IPS DF 19.7 (cell line): Measurements from ENCODE around the gene TMEM92.
"Not testable (repeated sequence)": the region's sequence is repeated elsewhere in the genome, so short reads cannot be mapped to it uniquely, and the experiment has no call there.

Experiments
- DNase-seq: peaks from one replicate; pipeline ENCODE4 v3.0.0-alpha.2; 2013; ENCODE audit warnings: low read depth, low spot score

The TMEM92 gene

GRCh38 chr17:50300824-50301223 lies 26.6 kb downstream of the TMEM92 start:
- DNase-seq: not testable (repeated sequence)

DNA sequence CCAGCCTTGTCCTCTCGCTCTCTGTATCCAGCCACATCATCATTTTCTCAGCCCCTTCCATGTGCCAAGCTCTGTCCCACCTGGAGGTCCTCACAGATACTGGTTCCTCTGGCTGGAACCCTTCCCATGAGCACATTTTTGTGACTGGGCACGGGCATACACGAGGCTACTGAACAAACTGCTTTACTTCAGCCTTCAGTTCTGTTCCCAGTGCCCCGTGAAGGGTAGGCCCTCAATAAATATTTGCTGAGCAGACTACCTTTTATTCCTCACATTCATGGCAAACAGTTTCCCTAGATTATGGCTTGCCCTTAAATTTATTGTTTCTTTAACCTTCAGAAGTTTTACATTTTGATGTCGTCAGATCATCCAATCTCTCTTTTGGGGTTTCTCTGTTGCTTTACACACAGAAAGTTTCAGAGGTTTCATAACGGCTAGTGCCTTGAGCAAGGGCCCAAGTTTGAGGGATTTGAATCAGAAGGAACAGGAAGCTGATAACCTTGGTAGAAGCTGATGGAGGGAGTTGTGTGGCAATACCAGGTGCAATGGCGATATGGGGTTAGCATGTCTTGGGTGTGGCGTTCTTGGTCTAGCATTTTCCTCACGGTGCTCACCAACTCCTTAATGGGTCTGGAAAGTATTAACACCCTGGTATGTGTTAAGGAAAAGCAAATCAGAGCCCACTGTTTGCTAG lies 27.8 kb downstream of the TMEM92 start:
- no peak for DNase-seq

DNA sequence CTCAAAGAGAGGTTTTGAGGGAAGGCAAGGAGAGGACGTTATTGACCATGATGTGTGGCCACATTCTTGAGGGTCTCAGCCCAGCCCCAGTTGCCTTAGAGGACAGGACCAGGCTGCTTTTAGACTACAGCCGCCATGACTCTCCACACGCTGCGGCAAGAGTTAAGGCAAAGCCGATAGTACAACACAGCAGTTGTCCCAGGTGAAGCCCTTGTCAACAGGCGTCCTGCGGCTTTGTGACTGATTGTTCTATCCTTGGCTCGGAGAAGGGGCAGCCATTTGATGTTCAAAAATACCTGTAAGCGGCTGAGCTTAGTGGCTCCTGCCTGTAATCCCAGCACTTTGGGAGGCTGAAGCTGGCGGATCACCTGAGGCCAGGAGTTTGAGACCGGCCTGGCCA lies 28.8 kb downstream of the TMEM92 start:
- no peak for DNase-seq

GRCh38 chr17:50303596-50303995 lies 29.3 kb downstream of the TMEM92 start:
- no peak for DNase-seq

DNA sequence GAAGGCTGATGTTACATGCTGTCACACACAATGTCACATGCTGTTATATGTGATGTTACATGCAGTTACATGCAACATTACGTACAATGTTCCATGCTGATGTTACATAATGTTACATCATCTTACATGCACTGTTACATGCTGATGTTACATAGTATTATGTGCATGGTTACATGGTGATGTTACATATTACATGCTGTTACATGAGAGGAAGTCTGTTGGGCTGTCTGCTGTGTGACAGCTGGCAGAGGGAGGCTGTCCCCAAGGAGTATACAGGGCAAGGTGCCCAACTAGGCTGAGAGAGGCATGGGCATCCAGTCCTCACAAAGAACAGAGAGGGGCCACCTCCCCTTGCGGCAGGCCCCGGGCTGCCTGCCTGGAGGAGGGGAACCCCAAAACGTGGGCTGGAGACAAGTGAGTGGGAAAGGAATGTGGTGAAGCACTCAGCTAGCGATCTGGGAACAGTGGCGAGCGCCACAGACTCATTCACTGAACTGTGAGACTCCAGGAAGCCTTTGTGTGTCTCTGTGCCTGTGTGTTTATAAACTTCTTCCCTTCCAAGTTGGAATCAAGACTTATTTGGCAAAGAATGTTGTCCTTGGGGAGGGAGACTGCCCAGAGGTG lies 30.6 kb downstream of the TMEM92 start:
- no peak for DNase-seq

GRCh38 chr17:50307654-50308053 lies 33.4 kb downstream of the TMEM92 start:
- DNase-seq: no peak

DNA sequence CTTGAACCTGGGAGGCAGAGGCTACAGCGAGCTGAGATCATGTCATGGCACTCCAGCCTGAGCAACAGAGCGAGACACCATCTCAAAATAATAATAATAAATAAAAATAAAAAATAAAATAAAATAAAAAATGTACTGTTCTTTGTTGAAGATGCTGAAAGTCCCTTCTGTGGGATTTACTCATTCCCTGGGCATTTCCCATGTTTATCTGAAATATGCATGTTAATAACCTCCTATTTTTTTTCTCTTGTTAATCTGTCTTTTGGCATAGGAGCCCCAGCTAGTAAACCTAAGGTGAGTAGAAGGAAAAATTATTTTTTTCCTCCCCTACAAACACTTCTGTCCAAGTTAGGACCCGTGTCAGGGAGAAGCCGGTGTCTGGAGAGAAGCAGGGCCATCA lies 34.4 kb downstream of the TMEM92 start:
- no peak for DNase-seq

DNA sequence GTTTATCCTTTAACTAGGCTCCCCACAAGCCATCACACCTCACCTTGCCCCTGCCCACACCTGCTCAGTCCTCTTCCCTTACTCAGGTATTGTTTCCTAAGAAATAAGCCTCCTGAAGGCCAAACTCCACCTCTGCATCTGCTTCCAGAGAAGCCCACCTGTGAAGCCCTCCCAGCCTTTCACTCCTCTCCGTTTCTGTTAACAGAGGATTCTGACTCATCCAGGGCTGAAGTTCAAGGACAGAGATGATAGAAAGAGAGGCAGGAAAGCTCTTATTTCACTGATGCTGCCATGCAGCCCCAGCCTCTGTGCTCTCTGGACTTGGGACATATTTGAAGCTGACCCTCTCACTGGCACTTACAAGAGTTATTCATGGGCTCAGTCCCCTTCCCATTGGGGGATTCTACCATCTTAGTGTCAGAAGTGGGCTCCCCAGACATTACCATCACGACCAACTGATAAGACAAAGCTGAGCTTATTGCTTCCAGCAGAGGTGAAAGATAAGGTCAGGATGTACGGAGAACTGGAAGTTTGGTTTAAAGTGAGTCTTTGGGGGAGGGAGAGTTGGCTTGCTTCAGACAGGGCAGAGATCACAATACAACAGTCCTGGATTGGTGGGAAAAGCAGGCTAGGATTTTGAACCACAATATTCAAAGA lies 36.3 kb downstream of the TMEM92 start:
- no peak for DNase-seq

DNA sequence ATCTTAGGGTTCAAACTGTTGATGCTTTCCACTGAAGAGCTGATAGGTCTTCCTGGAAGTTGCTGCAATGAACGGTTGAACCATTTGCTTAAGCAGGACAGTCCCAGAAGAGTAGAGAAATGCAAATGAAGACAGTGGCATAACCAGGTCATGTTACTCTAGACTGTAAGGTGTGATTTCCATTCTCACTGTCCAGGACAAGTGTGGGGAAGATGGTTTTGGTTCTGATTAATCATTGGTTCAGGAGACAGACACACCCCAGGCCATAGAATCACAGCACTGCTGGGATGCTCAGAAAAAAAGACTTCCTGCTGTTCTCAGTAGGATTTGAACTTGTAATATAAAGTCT lies 36.8 kb downstream of the TMEM92 start:
- DNase-seq: no peak

DNA sequence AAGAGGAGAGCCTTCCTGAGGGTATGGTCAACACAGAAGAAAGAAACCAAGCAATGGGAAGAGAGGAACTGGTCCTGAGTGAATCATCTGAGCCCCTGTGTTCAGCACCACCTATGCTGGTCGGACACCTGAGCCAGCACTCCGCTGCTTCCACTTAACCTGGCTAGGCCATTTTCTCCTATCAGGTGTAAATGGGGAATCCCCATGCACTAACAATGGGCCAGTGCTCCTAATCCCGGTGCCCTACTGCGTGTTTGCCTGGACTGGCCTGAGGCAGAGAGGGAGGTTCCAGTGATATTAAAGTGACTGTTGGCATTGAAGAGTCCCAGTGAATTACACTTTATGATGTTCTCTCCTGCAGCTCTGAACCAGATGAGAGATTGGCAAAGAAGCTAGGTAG lies 37.2 kb downstream of the TMEM92 start:
- DNase-seq: no peak

DNA sequence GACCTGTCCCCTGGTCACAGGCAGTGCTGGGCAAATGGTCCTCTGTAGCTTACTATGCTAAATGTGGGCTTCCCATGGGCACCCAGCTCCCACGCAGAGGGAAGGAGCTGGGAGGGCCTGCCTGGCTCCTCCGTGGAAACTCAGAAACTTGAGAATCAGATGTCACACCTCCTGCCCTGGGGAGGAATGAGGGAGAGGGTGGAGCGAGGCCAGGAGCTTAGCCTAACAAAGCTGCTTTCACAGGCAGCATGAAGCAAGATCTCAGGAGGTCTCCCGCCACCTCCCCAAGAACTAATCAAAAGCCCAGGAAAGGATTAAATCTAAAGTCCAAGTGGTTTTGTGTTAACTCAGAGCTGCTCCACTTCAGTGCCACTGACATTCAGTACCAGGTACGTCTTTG lies 38.0 kb downstream of the TMEM92 start:
- DNase-seq: no peak

DNA sequence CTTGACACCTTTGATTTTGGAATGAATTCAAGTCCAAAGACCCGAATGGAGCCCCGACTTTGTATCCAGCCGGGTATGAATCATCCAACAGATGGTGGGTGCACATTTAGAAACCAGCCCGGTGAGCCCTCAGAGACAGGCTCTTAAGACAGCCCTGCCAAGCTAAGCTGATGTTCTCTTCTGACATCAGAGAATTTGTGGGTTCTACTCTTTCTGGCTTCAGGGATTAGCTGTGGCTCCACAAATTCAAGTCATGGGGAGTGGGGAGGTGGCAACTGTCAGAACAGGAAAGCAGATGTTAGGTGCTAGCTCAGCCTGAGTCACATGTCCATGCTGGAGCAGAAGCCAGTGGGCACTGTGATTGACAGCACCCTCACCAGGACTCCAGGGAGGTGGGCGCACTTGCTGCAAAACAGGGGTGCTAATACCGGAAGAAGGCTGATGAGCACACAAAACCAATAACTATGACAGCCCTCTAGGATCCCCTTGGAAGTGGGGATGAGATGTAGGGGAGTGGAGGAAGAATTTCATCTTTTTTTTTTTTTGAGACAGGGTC lies 40.3 kb downstream of the TMEM92 start:
- DNase-seq: no peak

DNA sequence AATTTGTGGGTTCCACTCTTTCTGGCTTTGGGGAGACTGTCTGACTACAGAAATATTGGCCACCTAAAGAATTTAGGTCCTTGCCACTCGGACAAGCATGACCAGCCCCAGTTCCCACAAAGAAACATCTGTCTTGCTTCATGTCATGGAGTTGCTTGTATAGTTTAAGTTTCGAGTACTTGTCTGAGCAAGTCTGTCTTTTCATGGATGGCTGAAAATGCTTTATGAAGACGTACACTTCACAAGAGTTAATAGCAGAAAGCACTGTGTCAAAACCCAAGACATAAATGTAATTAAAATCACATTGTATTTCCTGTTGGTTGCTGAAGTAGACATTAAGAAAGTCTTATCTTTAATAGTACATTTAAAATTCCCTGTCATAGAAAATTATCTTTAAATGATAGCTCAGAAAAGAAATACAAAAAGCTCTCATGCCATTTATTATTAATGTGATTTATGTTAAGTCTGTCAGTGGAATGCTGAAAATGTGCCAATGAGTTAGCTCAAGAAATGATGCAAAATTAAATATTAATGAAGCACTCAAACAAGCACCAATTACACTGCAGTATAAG lies 41.8 kb downstream of the TMEM92 start:
- no peak for DNase-seq

GRCh38 chr17:50316660-50317059 lies 42.4 kb downstream of the TMEM92 start:
- DNase-seq: not testable (repeated sequence)

DNA sequence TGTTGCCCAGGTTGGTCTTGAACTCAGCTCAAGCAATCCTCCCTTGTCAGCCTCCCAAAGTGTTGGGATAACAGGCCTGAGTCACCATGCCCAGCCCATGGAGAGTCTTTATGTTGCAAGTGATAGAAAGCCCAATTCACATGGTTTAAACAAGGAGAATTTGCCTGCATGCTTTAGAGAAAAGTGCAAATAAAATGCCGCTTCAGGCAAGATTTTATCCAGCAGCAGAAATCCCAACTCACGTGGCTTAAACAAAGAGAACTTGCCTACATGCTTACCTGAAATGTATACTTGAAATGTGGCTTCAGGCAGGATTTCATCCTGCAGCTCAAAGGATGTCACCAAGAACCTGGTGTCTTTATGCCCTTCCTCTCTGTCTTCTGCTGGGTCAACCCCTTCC lies 42.9 kb downstream of the TMEM92 start:
- no peak for DNase-seq

GRCh38 chr17:50318501-50319285 lies 44.4 kb downstream of the TMEM92 start:
- DNase-seq: no peak

GRCh38 chr17:50319306-50320004 lies 45.2 kb downstream of the TMEM92 start:
- no peak for DNase-seq

DNA sequence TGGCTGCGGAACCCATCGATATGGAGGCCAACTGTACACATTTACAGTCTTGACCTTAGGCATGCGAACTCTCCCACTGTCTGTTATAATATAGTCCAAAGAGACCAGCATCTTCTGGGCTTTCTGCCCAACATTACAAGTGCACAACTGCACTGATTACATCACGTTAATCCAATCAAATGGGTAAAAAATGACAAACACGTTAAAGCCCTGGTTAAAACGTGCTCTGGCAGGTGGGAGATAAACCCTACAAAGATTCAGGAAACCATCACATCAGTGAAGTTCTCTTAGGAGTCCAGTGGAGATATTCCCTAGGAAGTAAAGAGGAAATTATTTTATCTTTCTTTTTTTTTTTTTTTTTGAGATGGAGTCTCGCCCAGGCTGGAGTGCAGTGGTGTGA lies 48.0 kb downstream of the TMEM92 start:
- DNase-seq: no peak

GRCh38 chr17:50323060-50323459 lies 48.8 kb downstream of the TMEM92 start:
- no peak for DNase-seq

- DNase-seq: no peak
These were observed 51.6 kb downstream of the TMEM92 start for GRCh38 chr17:50325906-50326305.

DNA sequence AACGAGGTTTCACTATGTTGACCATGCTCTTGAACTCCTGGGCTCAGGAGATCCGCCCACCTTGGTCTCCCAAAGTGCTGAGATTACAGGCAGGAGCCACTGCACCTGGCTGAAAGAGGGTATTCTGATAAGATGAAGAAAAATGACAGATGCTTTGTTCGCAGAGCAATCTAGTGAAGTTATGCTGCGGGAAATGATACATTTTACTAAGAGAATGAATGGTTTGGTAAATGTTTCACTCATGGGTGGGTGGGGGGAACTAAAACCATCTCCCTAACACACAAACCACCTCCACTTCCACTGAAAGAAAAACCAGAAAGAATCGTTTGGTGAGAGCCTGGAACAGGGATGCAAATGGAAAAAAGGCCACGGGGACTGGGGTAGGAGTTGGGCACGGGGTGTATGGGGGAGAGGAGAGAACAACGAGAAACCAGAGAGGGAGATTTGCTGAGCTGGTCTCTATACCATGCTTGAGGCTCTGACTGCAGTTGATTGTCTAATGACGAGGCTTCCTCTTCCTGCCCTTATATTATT lies 52.6 kb downstream of the TMEM92 start:
- no peak for DNase-seq
